K562 (cell line): Measurements from ENCODE around the gene ARHGAP24. TPM values are rescaled to one million over a fixed set of nuclear protein-coding genes. Genes with fewer than 3 reads are reported as not detected.

Experiments used
- ATAC-seq: fragments of 200-7000 bp; cut with Tn5 transposase; 3 replicates; pipeline ENCODE4 v1.9.1; 2020; ENCODE audit warnings: moderate library complexity
- BruUV-seq: library from RNA; stranded (reverse); fragments of 400-500 nt; replicated peaks from 2 replicates; lab custom pipeline; 2021; lab: Mats Ljungman, UMichigan
- CTCF ChIA-PET: fragments of 300-600 bp; formaldehyde crosslinking; extraction: SDS; loops from one replicate; lab custom pipeline; 2021; ENCODE audit warnings: low intra/inter-chr PET ratio; lab: Yijun Ruan, JAX
- POLR2A ChIA-PET: fragments of 300-600, 350-650 bp; sonication (Branson Sonifier 250); formaldehyde crosslinking; extraction: SDS; loops from one replicate; lab custom pipeline; 2021; ENCODE audit warnings: antibody characterized with exemption, inconsistent platforms; lab: Yijun Ruan, JAX
- DNase-seq, 4 experiments: peaks; one replicate each; pipeline versions ENCODE4 v3.0.0 to v3.0.0-alpha.2; 2011 to 2018; ENCODE audit warnings: low spot score in 3 of 4, mixed read lengths in 3 of 4; ENCODE audit errors: extremely low read depth in 1 of 4
- FAIRE-seq: peaks from 2 replicates; lab custom pipeline; 2011; peaks lifted over from hg19 to GRCh38; lab: Jason Lieb, UNC
- H2AFZ ChIP-seq: 2 replicates; pipeline ENCODE4 v1.6.0; 2011; ENCODE audit warnings: low read depth, low read length, control low read depth, inconsistent platforms
- H3K27ac ChIP-seq: fragments of 200-600 bp; 3 replicates; pipeline ENCODE4 v1.8.0; 2011; ENCODE audit warnings: low read depth, mild to moderate bottlenecking, control low read depth, inconsistent platforms, low read length, moderate library complexity, mixed read lengths; ENCODE audit errors: extremely low read depth
- H3K27me3 ChIP-seq, 2 experiments: fragments of 300-600 bp in 1 of 2; 2 replicates in 1 of 2; 3 replicates in 1 of 2; pipeline versions ENCODE4 v1.6.0 to v1.8.0; 2011; ENCODE audit warnings: inconsistent platforms in 2 of 2, low read length in 2 of 2, mild to moderate bottlenecking in 1 of 2, mixed read lengths in 1 of 2, moderate library complexity in 1 of 2; ENCODE audit not compliant: control insufficient read depth in 2 of 2, insufficient read depth in 2 of 2
- H3K36me3 ChIP-seq: fragments of 300-600 bp; 3 replicates; pipeline ENCODE4 v1.8.0; 2011; ENCODE audit warnings: mild to moderate bottlenecking, low read length, inconsistent platforms; ENCODE audit not compliant: control insufficient read depth, insufficient read depth
- H3K4me1 ChIP-seq, 2 experiments: fragments of 200-600 bp in 1 of 2; replicated peaks in 1 of 2; 2 replicates in 1 of 2; 3 replicates in 1 of 2; pipeline versions ENCODE4 v1.5.1 to v1.8.0; 2011; ENCODE audit warnings: inconsistent platforms in 2 of 2, low read length in 2 of 2, mild to moderate bottlenecking in 1 of 2, mixed read lengths in 1 of 2, moderate library complexity in 1 of 2; ENCODE audit not compliant: control insufficient read depth in 2 of 2, insufficient read depth in 2 of 2
- H3K4me2 ChIP-seq: 2 replicates; pipeline ENCODE4 v1.6.1; 2011; ENCODE audit warnings: low read length, control low read depth, inconsistent platforms, mixed read lengths; ENCODE audit not compliant: insufficient read depth
- H3K4me3 ChIP-seq: fragments of 200-600 bp; sonication (generic), shearing (Covaris generic); 2 replicates; pipeline ENCODE4 v1.5.1; 2016; ENCODE audit warnings: control low read depth, inconsistent platforms
- H3K79me2 ChIP-seq: fragments of 200-600 bp; 3 replicates; pipeline ENCODE4 v1.8.0; 2011; ENCODE audit warnings: low read length, inconsistent platforms; ENCODE audit not compliant: control insufficient read depth, insufficient read depth
- H3K9ac ChIP-seq, 2 experiments: 2 replicates each; pipeline versions ENCODE4 v1.6.0 to v1.6.1; 2011; ENCODE audit warnings: low read depth in 2 of 2, low read length in 2 of 2, control low read depth in 1 of 2, inconsistent platforms in 1 of 2, mild to moderate bottlenecking in 1 of 2, mixed read lengths in 1 of 2; ENCODE audit not compliant: insufficient read depth in 1 of 2
- H3K9me1 ChIP-seq: one replicate; pipeline ENCODE4 v1.6.0; 2011; ENCODE audit warnings: inconsistent platforms, mild to moderate bottlenecking, low read length, moderate library complexity; ENCODE audit not compliant: control insufficient read depth, insufficient read depth
- H3K9me3 ChIP-seq: replicated peaks from 2 replicates; pipeline ENCODE4 v1.5.1; 2011; ENCODE audit warnings: low read depth, low read length, inconsistent platforms; ENCODE audit not compliant: control insufficient read depth, insufficient read depth
- H4K20me1 ChIP-seq: replicated peaks from 2 replicates; pipeline ENCODE4 v1.6.1; 2011; ENCODE audit warnings: low read length, inconsistent platforms, mixed read lengths; ENCODE audit not compliant: control insufficient read depth, insufficient read depth
- CC2D1A ChIP-seq: fragments of 450-650 bp; IDR thresholded peaks from 2 replicates; pipeline ENCODE4 v1.6.1; 2017; ENCODE audit warnings: mild to moderate bottlenecking
- EWSR1 ChIP-seq: fragments of 450-650 bp; IDR thresholded peaks from 2 replicates; pipeline ENCODE4 v1.6.1; 2018; ENCODE audit warnings: borderline replicate concordance, mild to moderate bottlenecking, low read depth, moderate library complexity; ENCODE audit not compliant: partially characterized antibody
- NCOR1 ChIP-seq: fragments of 450-650 bp; IDR thresholded peaks from 2 replicates; pipeline ENCODE4 v1.6.1; 2016; ENCODE audit warnings: mild to moderate bottlenecking, moderate library complexity
- SNRNP70 ChIP-seq: fragments of 200-400 bp; formaldehyde crosslinking; optimal IDR thresholded peaks from 2 replicates; pipeline ENCODE3; 2017; ENCODE audit warnings: low read depth, low read length
- ZNF699 ChIP-seq: fragments of 250-450 bp; sonication (Bioruptor Pico); IDR thresholded peaks from 2 replicates; pipeline ENCODE4 v1.8.0; 2021; ENCODE audit warnings: mild to moderate bottlenecking, moderate library complexity; ENCODE audit not compliant: insufficient replicate concordance
- WGBS: fragments of 100-300 bp; shearing (Covaris generic); methylation state at CpG from one replicate; pipeline ENCODE4 v1.1.6; 2016; ENCODE audit warnings: low coverage, mixed read lengths; ENCODE audit not compliant: insufficient coverage; ENCODE audit errors: missing lambda C conversion rate; 5-methylcytosine and 5-hydroxymethylcytosine counted together
- in situ Hi-C: fragments of 300-500 bp; cut with MboI; formaldehyde crosslinking; loops from 4 replicates; pipeline ENCODE4 v1.15.0; 2018; ENCODE audit warnings: inconsistent platforms, mixed read lengths
- intact Hi-C: fragments of 100-400 bp; cut with micrococcal nuclease; formaldehyde crosslinking; loops from 2 replicates; pipeline ENCODE4 v1.14.2; 2022
- polyA plus RNA-seq, 8 experiments: library from polyadenylated mRNA; depleted of rRNA in 4 of 8; stranded (reverse) in 5 of 8; unstranded in 3 of 8; fragments of >200 nt; fragmentation: Nextera tagmentation in 2 of 8; fragmentation: Illumina TruSeq in 1 of 8; extraction: Ambion mirVana in 2 of 8; extraction: Trizol in 1 of 8; gene quantifications; 2 replicates each; pipeline versions ENCODE4 v1.2.1 to v1.2.3, GENCODE V29; 2011 to 2014; ENCODE audit warnings: inconsistent platforms in 1 of 8, missing spikeins in 1 of 8
- total RNA-seq, 7 experiments: library from RNA; depleted of rRNA in 6 of 7; stranded (reverse); fragments of >200 nt in 6 of 7; fragmentation: Illumina TruSeq in 2 of 7; extraction: Trizol in 2 of 7; gene quantifications; 2 replicates each; pipeline versions ENCODE4 v1.2.1 to v1.2.3, GENCODE V29; 2011 to 2021; ENCODE audit warnings: low replicate concordance in 1 of 7
- TF ChIP-seq, protein P1 (sequence below), 2 experiments: fragments of 450-650 bp in 1 of 2; sonication (generic) in 1 of 2; formaldehyde crosslinking; conservative IDR thresholded peaks; 2 replicates each; pipeline versions ENCODE4 v1.4.0 to v1.8.1; 2020 to 2022; ENCODE audit warnings: mild to moderate bottlenecking in 1 of 2, missing genetic modification reagents in 1 of 2
- TF ChIP-seq, protein P2 (sequence below): fragments of 450-650 bp; IDR thresholded peaks from 2 replicates; pipeline ENCODE4 v1.7.0; 2016; ENCODE audit warnings: borderline replicate concordance
- TF ChIP-seq, protein P3 (sequence below): fragments of 450-650 bp; IDR thresholded peaks from 2 replicates; pipeline ENCODE4 v1.6.1; 2016; ENCODE audit warnings: low read depth

ARHGAP24 gene
- total and polyA plus RNA-seq, 9 of the 15 experiments (the other 6 are each of a cell fraction or from before 2014, with no cell fraction given) = 8.0 to 22.6 (median 14.0) TPM

DNA sequence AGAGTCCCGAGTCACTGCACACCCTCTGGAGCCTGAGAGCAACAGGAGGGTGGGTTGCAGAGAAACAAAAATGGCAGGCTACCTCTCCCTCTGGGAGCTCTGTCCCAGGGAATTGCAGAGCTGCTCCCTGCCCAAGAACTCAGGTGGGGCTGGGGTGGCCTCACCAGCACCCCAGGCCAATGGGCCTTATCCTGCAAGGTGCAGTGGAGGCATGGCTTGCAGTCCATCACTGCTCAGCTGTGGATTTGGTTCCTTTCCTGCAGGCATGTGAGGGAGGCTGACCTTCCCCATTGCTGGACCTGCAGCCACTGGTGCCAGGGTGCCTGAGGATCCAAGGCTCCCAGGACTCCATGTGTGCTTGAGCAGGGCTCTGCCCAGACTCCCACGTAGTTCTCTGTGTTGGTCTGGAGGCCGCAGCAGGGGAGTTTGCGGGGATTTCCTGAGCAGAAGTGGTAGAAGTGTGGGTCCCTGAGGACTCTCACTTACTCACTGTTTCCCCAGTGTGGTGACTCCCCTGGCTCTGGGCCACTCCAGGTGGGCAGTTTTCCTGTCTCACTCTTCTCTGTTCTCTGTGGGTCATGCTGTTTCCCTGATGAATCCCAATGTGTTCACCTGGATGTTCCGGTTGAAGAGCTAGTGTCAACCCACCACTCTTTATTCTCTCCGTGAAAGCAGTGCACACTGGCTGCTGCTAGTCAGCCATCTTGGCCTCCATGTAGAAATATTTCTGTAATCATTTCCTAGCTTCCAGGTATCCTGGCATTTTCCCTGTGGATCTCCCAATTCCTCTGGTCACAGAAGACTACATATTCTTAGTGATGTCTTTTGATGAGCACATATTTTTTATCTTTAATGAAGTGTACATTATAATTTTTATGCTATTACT, 82.3 kb downstream of the ARHGAP24 start:
- no peaks in the 10 kb centered on the region for H3K9me1 ChIP-seq
- no peaks in the 10 kb centered on the region for H3K4me1 ChIP-seq
- no TSS peak for BruUV-seq
- POLR2A ChIA-PET = interaction anchor here (0.7 kb wide), 1 partner anchor 15 kb away, joined by 3 read pairs; no protein-coding TSS in a partner anchor
- intact Hi-C loops = no loop called here
- no peaks in the 10 kb centered on the region; a peak in 2 of 5 replicates for H3K27me3 ChIP-seq
- FAIRE-seq = no peak
- CTCF ChIA-PET = no interaction called here
- no peak overlapping the region for H3K9ac ChIP-seq
- in situ Hi-C loops = no loop called here
- WGBS = 16% methylated on average over 5 of the region's 6 CpGs
- peak overlapping the region; percentile 51; the same call in 1 of the 2 replicates for H2AFZ ChIP-seq
- H3K9me3 ChIP-seq = no peaks in the 10 kb centered on the region
- H3K79me2 ChIP-seq = no peaks in the 10 kb centered on the region
- H4K20me1 ChIP-seq = no peaks in the 10 kb centered on the region
- no peaks in the 10 kb centered on the region for H3K36me3 ChIP-seq
- H3K4me2 ChIP-seq = no peak overlapping the region
- ATAC-seq = no peak; the same call in none of the 3 replicates
- no peak overlapping the region for H3K4me3 ChIP-seq
- H3K27ac ChIP-seq = no peak overlapping the region
- DNase-seq = no peak
- TF ChIP-seq, protein P1, sequence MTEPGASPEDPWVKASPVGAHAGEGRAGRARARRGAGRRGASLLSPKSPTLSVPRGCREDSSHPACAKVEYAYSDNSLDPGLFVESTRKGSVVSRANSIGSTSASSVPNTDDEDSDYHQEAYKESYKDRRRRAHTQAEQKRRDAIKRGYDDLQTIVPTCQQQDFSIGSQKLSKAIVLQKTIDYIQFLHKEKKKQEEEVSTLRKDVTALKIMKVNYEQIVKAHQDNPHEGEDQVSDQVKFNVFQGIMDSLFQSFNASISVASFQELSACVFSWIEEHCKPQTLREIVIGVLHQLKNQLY (CRISPR knock-in tag; conservative IDR thresholded peaks at IDR 0.05) = no peak
- no peak for TF ChIP-seq SNRNP70
- TF ChIP-seq EWSR1 = no peak
- TF ChIP-seq NCOR1 = no peak
- TF ChIP-seq, protein P2, sequence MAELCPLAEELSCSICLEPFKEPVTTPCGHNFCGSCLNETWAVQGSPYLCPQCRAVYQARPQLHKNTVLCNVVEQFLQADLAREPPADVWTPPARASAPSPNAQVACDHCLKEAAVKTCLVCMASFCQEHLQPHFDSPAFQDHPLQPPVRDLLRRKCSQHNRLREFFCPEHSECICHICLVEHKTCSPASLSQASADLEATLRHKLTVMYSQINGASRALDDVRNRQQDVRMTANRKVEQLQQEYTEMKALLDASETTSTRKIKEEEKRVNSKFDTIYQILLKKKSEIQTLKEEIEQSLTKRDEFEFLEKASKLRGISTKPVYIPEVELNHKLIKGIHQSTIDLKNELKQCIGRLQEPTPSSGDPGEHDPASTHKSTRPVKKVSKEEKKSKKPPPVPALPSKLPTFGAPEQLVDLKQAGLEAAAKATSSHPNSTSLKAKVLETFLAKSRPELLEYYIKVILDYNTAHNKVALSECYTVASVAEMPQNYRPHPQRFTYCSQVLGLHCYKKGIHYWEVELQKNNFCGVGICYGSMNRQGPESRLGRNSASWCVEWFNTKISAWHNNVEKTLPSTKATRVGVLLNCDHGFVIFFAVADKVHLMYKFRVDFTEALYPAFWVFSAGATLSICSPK = no peak
- no peak for TF ChIP-seq ZNF699 (CRISPR knock-in tag)
- TF ChIP-seq, protein P3, sequence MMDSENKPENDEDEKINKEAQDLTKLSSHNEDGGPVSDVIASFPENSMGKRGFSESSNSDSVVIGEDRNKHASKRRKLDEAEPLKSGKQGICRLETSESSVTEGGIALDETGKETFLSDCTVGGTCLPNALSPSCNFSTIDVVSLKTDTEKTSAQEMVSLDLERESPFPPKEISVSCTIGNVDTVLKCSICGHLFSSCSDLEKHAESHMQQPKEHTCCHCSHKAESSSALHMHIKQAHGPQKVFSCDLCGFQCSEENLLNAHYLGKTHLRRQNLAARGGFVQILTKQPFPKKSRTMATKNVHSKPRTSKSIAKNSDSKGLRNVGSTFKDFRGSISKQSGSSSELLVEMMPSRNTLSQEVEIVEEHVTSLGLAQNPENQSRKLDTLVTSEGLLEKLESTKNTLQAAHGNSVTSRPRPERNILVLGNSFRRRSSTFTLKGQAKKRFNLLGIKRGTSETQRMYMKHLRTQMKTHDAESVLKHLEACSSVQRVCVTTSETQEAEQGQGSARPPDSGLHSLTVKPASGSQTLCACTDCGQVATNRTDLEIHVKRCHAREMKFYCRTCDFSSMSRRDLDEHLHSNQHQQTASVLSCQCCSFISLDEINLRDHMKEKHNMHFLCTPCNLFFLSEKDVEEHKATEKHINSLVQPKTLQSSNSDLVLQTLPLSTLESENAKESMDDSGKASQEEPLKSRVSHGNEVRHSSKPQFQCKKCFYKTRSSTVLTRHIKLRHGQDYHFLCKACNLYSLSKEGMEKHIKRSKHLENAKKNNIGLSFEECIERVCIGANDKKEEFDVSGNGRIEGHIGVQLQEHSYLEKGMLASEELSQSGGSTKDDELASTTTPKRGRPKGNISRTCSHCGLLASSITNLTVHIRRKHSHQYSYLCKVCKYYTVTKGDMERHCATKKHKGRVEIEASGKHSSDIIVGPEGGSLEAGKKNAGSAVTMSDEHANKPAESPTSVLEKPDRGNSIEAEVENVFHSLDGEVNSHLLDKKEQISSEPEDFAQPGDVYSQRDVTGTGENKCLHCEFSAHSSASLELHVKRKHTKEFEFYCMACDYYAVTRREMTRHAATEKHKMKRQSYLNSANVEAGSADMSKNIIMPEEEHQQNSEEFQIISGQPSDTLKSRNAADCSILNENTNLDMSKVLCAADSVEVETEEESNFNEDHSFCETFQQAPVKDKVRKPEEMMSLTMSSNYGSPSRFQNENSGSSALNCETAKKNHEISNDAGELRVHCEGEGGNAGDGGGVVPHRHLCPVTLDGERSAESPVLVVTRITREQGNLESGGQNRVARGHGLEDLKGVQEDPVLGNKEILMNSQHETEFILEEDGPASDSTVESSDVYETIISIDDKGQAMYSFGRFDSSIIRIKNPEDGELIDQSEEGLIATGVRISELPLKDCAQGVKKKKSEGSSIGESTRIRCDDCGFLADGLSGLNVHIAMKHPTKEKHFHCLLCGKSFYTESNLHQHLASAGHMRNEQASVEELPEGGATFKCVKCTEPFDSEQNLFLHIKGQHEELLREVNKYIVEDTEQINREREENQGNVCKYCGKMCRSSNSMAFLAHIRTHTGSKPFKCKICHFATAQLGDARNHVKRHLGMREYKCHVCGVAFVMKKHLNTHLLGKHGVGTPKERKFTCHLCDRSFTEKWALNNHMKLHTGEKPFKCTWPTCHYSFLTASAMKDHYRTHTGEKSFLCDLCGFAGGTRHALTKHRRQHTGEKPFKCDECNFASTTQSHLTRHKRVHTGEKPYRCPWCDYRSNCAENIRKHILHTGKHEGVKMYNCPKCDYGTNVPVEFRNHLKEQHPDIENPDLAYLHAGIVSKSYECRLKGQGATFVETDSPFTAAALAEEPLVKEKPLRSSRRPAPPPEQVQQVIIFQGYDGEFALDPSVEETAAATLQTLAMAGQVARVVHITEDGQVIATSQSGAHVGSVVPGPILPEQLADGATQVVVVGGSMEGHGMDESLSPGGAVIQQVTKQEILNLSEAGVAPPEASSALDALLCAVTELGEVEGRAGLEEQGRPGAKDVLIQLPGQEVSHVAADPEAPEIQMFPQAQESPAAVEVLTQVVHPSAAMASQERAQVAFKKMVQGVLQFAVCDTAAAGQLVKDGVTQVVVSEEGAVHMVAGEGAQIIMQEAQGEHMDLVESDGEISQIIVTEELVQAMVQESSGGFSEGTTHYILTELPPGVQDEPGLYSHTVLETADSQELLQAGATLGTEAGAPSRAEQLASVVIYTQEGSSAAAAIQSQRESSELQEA = no peak
- TF ChIP-seq CC2D1A = no peak
